GM12872 (cell line): ENCODE measurements around the gene NOC2L.

Source experiments
- CTCF ChIP-seq: IDR thresholded peaks from 3 replicates; pipeline ENCODE4 v1.5.1; 2011; ENCODE audit warnings: low read depth, mild to moderate bottlenecking, low read length, moderate library complexity; ENCODE audit not compliant: insufficient read depth

Gene NOC2L

GRCh38 chr1:963301-963651, 4.2 kb upstream of the NOC2L start:
- TF ChIP-seq CTCF = no peak

DNA sequence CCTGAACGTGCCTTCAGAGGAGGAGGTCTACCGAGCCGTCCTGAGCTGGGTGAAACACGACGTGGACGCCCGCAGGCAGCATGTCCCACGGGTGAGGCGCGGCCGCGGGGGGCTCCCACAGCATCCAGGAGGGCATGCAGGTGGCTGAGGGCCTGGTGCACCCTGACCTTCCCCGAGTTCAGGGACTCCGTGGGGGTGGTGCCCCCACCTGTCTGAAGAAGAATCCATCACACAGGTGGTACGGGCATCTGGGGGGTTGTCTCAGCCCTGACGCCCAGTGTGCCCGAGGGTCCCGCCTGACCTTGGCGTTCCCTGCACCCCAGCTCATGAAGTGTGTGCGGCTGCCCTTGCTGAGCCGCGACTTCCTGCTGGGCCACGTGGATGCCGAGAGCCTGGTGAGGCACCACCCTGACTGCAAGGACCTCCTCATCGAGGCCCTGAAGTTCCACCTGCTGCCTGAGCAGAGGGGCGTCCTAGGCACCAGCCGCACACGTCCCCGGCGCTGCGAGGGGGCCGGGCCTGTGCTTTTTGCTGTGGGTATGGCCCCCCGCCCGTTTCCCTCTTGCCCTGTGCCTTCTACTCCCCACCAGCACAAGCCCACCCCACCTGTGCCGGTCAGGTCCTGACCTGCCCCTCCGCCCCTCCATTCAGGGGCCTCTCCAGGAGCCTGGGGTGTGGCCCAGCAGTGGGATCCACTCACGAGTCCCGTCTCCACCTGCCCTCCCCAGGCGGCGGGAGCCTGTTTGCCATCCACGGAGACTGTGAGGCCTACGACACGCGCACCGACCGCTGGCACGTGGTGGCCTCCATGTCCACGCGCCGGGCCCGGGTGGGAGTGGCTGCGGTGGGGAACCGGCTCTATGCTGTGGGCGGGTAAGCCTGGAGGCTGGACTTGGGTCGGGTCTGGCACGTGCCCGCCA, 3.6 kb upstream of the NOC2L start:
- no peak for TF ChIP-seq CTCF

DNA sequence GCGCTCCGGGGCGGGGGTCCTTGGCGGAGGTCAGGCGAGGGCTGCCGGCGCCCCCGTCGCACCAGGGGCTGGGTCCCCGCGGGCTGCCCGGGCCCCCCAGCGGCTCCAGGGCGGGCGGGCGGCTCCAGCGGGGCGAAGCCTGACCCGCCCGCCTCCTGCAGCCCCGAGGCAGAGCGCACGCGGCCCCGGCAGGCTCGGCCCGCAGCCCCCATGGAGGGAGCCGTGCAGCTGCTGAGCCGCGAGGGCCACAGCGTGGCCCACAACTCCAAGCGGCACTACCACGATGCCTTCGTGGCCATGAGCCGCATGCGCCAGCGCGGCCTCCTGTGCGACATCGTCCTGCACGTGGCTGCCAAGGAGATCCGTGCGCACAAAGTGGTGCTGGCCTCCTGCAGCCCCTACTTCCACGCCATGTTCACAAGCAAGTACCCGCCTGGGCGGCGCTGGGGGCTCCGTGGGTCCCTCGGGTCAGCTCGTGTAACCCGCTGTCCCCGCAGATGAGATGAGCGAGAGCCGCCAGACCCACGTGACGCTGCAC, 2.1 kb upstream of the NOC2L start:
- TF ChIP-seq CTCF = no peak

- no peak for TF ChIP-seq CTCF
These were observed 1.5 kb upstream of the NOC2L start, which contains the start of gene KLHL17 for GRCh38 chr1:960363-961131. Gene KLHL17, plus strand, starts transcription at chr1:960584. Its CDS starts 110 bp downstream, at chr1:960694.

- no peak for TF ChIP-seq CTCF
These were observed 791 bp upstream of the NOC2L start for GRCh38 chr1:959731-960362.

DNA sequence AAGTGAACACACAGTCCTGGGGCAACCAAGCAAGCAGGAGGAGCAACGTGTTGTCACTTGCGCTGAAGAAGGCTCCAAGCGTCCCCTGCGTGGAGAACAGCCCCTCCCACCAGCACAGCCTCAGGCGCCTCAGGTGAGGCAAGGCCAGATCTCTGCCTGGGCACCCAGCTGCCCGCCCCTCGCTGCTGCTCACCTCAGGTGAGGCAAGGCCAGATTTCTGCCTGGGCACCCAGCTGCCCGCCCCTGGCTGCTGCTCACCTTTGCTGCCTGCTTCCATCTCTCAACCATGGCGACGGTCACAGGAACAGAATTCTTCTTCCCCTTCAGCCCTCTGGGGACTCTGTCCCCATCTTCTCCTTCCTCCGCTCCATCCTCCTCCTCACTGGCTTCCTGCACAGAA, 2.4 kb downstream of the NOC2L start:
- TF ChIP-seq CTCF = no peak

DNA sequence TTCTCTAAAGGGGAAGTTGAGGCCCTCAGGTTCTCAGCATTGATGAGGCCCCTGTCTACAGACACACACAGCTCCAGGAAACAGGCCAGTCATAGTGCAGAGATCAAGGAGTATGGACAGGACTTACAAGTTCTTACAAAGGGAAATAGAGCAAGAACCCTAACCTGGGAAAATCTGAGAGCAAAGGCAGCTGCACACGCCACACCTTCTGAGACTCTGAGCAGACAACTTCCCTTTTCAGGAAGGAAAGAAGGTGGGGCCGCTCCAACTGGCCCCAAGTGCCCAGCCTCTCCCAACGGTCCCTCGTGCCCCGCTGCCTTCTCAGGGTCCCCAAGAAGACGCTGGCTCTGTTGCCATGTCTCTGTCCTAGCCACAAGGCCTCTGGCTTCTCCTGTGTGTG, 3.6 kb downstream of the NOC2L start:
- no peak for TF ChIP-seq CTCF
